ENCODE data around the gene FAR2. TPM values are rescaled to one million over a fixed set of nuclear protein-coding genes. Genes with fewer than 3 reads are reported as not detected.

The FAR2 gene
- total RNA-seq, 1 donor from 2014 or later = 11.3 TPM

- H3K36me3 ChIP-seq = no peaks in the 10 kb centered on the region
- no peak for DNase-seq (ENCODE audit: low spot score in 2 of 2)
- H3K27me3 ChIP-seq = no peaks in the 10 kb centered on the region
- no peak overlapping the region for H3K27ac ChIP-seq
- peak overlapping the region in 1 of 2 donors; percentile 30 for H3K4me3 ChIP-seq
- TF ChIP-seq, protein P1, sequence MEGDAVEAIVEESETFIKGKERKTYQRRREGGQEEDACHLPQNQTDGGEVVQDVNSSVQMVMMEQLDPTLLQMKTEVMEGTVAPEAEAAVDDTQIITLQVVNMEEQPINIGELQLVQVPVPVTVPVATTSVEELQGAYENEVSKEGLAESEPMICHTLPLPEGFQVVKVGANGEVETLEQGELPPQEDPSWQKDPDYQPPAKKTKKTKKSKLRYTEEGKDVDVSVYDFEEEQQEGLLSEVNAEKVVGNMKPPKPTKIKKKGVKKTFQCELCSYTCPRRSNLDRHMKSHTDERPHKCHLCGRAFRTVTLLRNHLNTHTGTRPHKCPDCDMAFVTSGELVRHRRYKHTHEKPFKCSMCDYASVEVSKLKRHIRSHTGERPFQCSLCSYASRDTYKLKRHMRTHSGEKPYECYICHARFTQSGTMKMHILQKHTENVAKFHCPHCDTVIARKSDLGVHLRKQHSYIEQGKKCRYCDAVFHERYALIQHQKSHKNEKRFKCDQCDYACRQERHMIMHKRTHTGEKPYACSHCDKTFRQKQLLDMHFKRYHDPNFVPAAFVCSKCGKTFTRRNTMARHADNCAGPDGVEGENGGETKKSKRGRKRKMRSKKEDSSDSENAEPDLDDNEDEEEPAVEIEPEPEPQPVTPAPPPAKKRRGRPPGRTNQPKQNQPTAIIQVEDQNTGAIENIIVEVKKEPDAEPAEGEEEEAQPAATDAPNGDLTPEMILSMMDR (IDR thresholded peaks at IDR 0.05) = no peak
- no peaks in the 10 kb centered on the region for H3K9me3 ChIP-seq
- no peaks in the 10 kb centered on the region for H3K4me1 ChIP-seq
- intact Hi-C loops (cut with DNase I) = no loop called here
Measured at GRCh38 chr12:29158115-29158763, 9.2 kb downstream of the FAR2 start.

DNA sequence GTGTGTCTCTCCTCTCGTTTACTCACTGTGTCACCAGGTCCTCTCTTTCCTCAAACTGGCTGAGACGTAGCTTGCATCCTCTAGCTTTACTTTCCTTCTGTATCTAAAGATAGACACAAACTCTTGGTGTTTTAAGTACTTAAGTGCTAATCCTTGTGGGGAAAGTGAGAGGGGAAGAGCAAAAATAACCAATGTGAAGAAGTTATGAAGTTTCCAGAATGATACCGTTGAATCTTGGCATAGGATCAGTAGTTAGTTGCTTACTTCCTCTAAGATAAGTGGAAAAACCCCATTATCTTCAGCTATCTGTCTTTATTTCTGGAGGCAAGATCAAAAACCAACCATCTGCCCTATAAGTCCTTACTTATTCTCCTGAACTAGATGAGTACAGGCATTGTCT is 10.6 kb downstream of the FAR2 start:
- no peak for DNase-seq (ENCODE audit: low spot score in 2 of 2)
- Histone ChIP-seq H3K9me3 (no peaks in the 10 kb centered on the region), H3K27me3 (no peaks in the 10 kb centered on the region), H3K36me3 (no peaks in the 10 kb centered on the region), H3K4me1 (no peaks in the 10 kb centered on the region), H3K4me3 (no peak overlapping the region), H3K27ac (no peak overlapping the region)
- intact Hi-C loops (cut with DNase I) = no loop called here
- TF ChIP-seq, protein P1 (IDR thresholded peaks at IDR 0.05) = no peak

DNA sequence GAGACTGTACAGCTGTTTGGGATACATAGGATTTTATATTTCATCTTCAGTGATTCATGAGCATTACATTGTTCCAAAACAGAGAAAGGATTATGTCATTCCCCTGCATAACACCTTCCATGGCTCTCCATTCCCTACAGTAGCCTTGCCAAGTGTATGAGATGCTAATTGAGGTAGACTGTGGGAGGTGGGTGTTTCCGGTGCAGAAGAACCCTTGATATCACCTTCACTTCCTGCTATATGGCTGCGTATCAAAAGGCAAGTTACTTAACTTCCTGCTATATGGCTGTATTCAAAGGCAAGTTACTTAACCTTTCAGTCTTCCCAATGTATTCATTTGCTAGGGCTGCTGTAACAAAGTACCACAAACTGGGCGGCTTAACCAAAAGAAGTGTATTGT is 11.2 kb downstream of the FAR2 start:
- Histone ChIP-seq H3K27me3 (no peaks in the 10 kb centered on the region), H3K9me3 (no peaks in the 10 kb centered on the region), H3K36me3 (no peaks in the 10 kb centered on the region), H3K4me3 (no peak overlapping the region), H3K4me1 (no peaks in the 10 kb centered on the region), H3K27ac (no peak overlapping the region)
- no peak for DNase-seq (ENCODE audit: low spot score in 2 of 2)
- intact Hi-C loops (cut with DNase I) = no loop called here
- TF ChIP-seq, protein P1 (IDR thresholded peaks at IDR 0.05) = no peak

- intact Hi-C loops (cut with DNase I) = no loop called here
- no peaks in the 10 kb centered on the region for H3K9me3 ChIP-seq
- H3K27ac ChIP-seq = no peak overlapping the region
- H3K4me1 ChIP-seq = no peaks in the 10 kb centered on the region
- no peaks in the 10 kb centered on the region for H3K36me3 ChIP-seq
- no peak for DNase-seq (ENCODE audit: low spot score in 2 of 2)
- H3K4me3 ChIP-seq = no peak overlapping the region
- TF ChIP-seq, protein P1 (IDR thresholded peaks at IDR 0.05) = no peak
- H3K27me3 ChIP-seq = no peaks in the 10 kb centered on the region
Measured at GRCh38 chr12:29163146-29163545, 14.1 kb downstream of the FAR2 start.

DNA sequence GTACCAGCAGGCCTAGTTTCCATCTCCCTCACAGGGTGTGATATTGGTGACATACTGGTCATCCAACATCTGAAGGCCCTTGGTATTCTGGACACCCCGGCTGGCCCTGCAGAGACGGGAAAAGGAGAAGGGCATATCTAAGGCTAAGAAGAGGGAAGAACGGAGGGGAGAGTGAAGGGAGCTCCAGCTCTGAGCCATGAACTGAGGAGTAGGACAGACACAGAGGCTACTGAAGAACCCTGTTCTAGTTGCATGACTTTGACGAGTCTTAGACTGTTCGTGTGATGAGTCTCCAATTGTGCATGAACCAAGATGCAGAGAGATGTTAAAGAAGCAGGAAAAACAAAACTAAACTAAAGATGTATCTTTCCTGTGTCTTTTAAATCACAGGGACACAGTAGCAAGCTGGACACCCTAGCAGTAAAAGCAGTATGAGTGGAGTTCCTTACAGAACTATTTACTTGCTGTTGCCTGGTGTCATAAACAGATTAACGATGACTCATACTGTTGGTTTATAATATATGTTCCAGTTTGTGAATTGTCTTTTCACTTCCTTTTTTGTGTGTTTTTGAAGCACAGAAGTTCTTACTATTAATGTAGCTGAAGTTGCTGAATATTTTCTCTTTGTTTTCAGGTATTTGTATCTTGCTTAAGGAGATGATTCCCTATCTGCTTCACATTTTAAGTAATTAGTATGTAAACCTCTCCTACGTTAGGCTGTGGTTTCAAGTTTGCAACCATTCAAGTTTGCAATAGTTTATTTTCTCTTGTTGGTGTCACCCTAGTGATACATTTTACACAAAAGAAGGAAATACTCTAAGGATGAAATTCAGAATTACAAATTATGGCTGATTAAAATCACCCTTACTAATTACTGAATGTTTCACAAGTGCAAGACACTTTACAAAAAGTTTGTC is 15.7 kb downstream of the FAR2 start:
- Histone ChIP-seq H3K4me3 (no peak overlapping the region), H3K36me3 (no peaks in the 10 kb centered on the region), H3K4me1 (no peaks in the 10 kb centered on the region), H3K9me3 (no peaks in the 10 kb centered on the region), H3K27me3 (no peaks in the 10 kb centered on the region), H3K27ac (peak overlapping the region in 1 of 2 donors; percentile 2)
- no peak for DNase-seq (ENCODE audit: low spot score in 2 of 2)
- TF ChIP-seq, protein P1 (IDR thresholded peaks at IDR 0.05) = no peak
- intact Hi-C loops (cut with DNase I) = no loop called here
